PC-9 (cell line): Measurements from ENCODE around the gene C17orf113. TPM values are rescaled to one million over a fixed set of nuclear protein-coding genes. Genes with fewer than 3 reads are reported as not detected.

Experiments
- Bru-seq: library from RNA; stranded (reverse); fragments of 400-500 nt; gene quantifications from one replicate; lab custom pipeline; 2021; lab: Mats Ljungman, UMichigan
- BruChase-seq, 2 experiments: library from RNA; stranded (reverse); fragments of 400-500 nt; gene quantifications; one replicate each; lab custom pipeline; 2021; lab: Mats Ljungman, UMichigan
- BruUV-seq: library from RNA; stranded (reverse); fragments of 400-500 nt; replicated peaks from 2 replicates; lab custom pipeline; 2021; lab: Mats Ljungman, UMichigan
- CTCF ChIA-PET: fragments of 300-600 bp; sonication (Branson Sonifier 250); formaldehyde crosslinking; loops from one replicate; lab custom pipeline; 2022; ENCODE audit warnings: antibody characterized with exemption; lab: Charles Lee
- POLR2A ChIA-PET: fragments of 300-600 bp; sonication (Branson Sonifier 250); formaldehyde crosslinking; loops from one replicate; lab custom pipeline; 2022; ENCODE audit warnings: antibody characterized with exemption; ENCODE audit not compliant: unreplicated experiment; lab: Charles Lee
- DNase-seq, 2 experiments: peaks; one replicate each; pipeline versions ENCODE4 v3.0.0 to v3.0.0-alpha.2; 2015 to 2022; ENCODE audit warnings: mixed read lengths in 1 of 2
- H2AFZ ChIP-seq: fragments of 200-600 bp; sonication (generic); 2 replicates; pipeline ENCODE4 v1.8.1; 2017; ENCODE audit warnings: antibody characterized with exemption
- H3F3A ChIP-seq: fragments of 200-600 bp; sonication (generic); 2 replicates; pipeline ENCODE4 v1.8.1; 2017; ENCODE audit warnings: antibody characterized with exemption, mild to moderate bottlenecking, low read depth; ENCODE audit not compliant: insufficient read depth
- H3K27ac ChIP-seq: fragments of 200-600 bp; sonication (generic); 2 replicates; pipeline ENCODE4 v1.6.1; 2016; ENCODE audit warnings: mixed run types
- H3K27me3 ChIP-seq: fragments of 200-600 bp; sonication (generic); 2 replicates; pipeline ENCODE4 v1.6.1; 2016; ENCODE audit warnings: low read depth, mixed run types; ENCODE audit not compliant: insufficient read depth
- H3K36me3 ChIP-seq: fragments of 200-600 bp; sonication (generic); 2 replicates; pipeline ENCODE4 v1.6.1; 2016; ENCODE audit warnings: low read depth, mixed run types
- H3K4me1 ChIP-seq: fragments of 200-600 bp; sonication (generic); replicated peaks from 2 replicates; pipeline ENCODE4 v1.6.1; 2016; ENCODE audit warnings: mixed run types; ENCODE audit not compliant: insufficient read depth
- H3K4me2 ChIP-seq: fragments of 200-600 bp; sonication (generic); 2 replicates; pipeline ENCODE4 v1.6.1; 2017; ENCODE audit warnings: mixed run types
- H3K4me3 ChIP-seq: fragments of 200-600 bp; sonication (generic); 2 replicates; pipeline ENCODE4 v1.6.1; 2016; ENCODE audit warnings: mixed run types
- H3K79me2 ChIP-seq: fragments of 200-600 bp; sonication (generic); 2 replicates; pipeline ENCODE4 v1.6.1; 2017; ENCODE audit warnings: low read depth, mixed run types
- H3K9me2 ChIP-seq: fragments of 200-600 bp; sonication (generic); 2 replicates; pipeline ENCODE4 v1.8.1; 2017; ENCODE audit warnings: mild to moderate bottlenecking; ENCODE audit not compliant: insufficient read depth
- H3K9me3 ChIP-seq: fragments of 200-600 bp; sonication (generic); 2 replicates; pipeline ENCODE4 v1.8.1; 2016; ENCODE audit warnings: low read depth; ENCODE audit not compliant: insufficient read depth
- H4K20me1 ChIP-seq: fragments of 200-600 bp; sonication (generic); 2 replicates; pipeline ENCODE4 v1.8.1; 2017; ENCODE audit not compliant: insufficient read depth
- CTCF ChIP-seq: fragments of 200-600 bp; sonication (generic); conservative IDR thresholded peaks from 2 replicates; pipeline ENCODE4 v1.6.1; 2017; ENCODE audit warnings: mixed run types, antibody characterized with exemption, mild to moderate bottlenecking, moderate library complexity
- EZH2 ChIP-seq: fragments of 200-600 bp; sonication (generic); IDR thresholded peaks from 2 replicates; pipeline ENCODE4 v1.8.0; 2017; ENCODE audit warnings: antibody characterized with exemption, low read depth
- intact Hi-C: fragments of 100-400 bp; cut with micrococcal nuclease; formaldehyde crosslinking; loops from one replicate; pipeline ENCODE4 v1.10.0; 2022; ENCODE audit not compliant: unreplicated experiment
- long read RNA-seq: library from polyadenylated mRNA; stranded (forward); transcript quantifications from one replicate; pipeline ENCODE4 v2.0.0, GENCODE V29; 2022
- total RNA-seq: library from RNA; stranded (reverse); gene quantifications from 2 replicates; pipeline ENCODE4 v1.2.3, GENCODE V29; 2021

Gene C17orf113
- total RNA-seq (3.4 and 3.7 TPM in 2 replicates), Bru-seq, nascent RNA (percentile 31 among the genes with signal in this experiment), BruChase-seq, experiment 1, labeled RNA remaining after a 2-hour chase (percentile 50 among the genes with signal in this experiment), BruChase-seq, experiment 2, labeled RNA remaining after a 6-hour chase (percentile 46 among the genes with signal in this experiment)
- long read RNA-seq, partial matches to known transcripts = 0 of 1 reads
- long read RNA-seq, other reads (novel, unspliced or antisense) = 1 of 1 reads

GRCh38 chr17:42050393-42051012, at the start of gene C17orf113:
TSS of gene C17orf113 (minus strand) at chr17:42050601. CDS start at chr17:42043376, 7,225 bp downstream.
- H3K79me2 ChIP-seq = no peaks in the 10 kb centered on the region
- ChIA-PET CTCF (interaction anchor here (0.6 kb wide), 2 partner anchors 86 to 132 kb away, joined by 3 to 4 read pairs; partner anchors contain the start of gene ACLY), POLR2A (interaction anchor here (0.6 kb wide), 1 partner anchor 354 kb away, joined by 4 read pairs; no protein-coding TSS in a partner anchor)
- DNase-seq = peak; percentile 47 to 54
- no peaks in the 10 kb centered on the region for H3K9me2 ChIP-seq
- H3K4me2 ChIP-seq = peak within 1 kb of the TSS; percentile 92
- peaks cover 27% of the 10 kb centered on the region; the same call in 1 of the 2 replicates for H3K27me3 ChIP-seq
- H4K20me1 ChIP-seq = no peaks in the 10 kb centered on the region
- H3K9me3 ChIP-seq = no peaks in the 10 kb centered on the region
- BruUV-seq = no TSS peak
- H3K36me3 ChIP-seq = no peaks in the 10 kb centered on the region
- H3F3A ChIP-seq = no peaks in the 10 kb centered on the region
- H2AFZ ChIP-seq = peak within 1 kb of the TSS; percentile 93
- TF ChIP-seq CTCF (no peak; the same call in 1 of the 2 replicates), EZH2 (no peak)
- H3K4me3 ChIP-seq = peak within 1 kb of the TSS; percentile 64
- intact Hi-C loops = loop anchor here (5.0 kb wide), 1 partner anchor 52 kb away; no protein-coding TSS in a partner anchor
- H3K4me1 ChIP-seq = 0 out of 2 replicates have a peak, but pooled peaks cover 3% of the 10 kb centered on the region
- H3K27ac ChIP-seq = no peak within 1 kb of the TSS

- ChIA-PET POLR2A (no interaction called here), CTCF (interaction anchor here (0.6 kb wide), 1 partner anchor 391 kb away, joined by 4 read pairs; no protein-coding TSS in a partner anchor)
- intact Hi-C loops = no loop called here
- Histone ChIP-seq H3K4me3 (no peak overlapping the region), H3K4me2 (no peak overlapping the region), H3K9me3 (no peaks in the 10 kb centered on the region), H3K9me2 (no peaks in the 10 kb centered on the region), H3F3A (peaks cover 5% of the 10 kb centered on the region; the same call in 1 of the 2 replicates), H3K27me3 (peaks cover 6% of the 10 kb centered on the region), H4K20me1 (no peaks in the 10 kb centered on the region), H2AFZ (no peak overlapping the region), H3K36me3 (no peaks in the 10 kb centered on the region), H3K27ac (no peak overlapping the region), H3K79me2 (no peaks in the 10 kb centered on the region), H3K4me1 (no peaks in the 10 kb centered on the region)
- no peak for DNase-seq
- no TSS peak for BruUV-seq
- TF ChIP-seq EZH2 (no peak), CTCF (no peak)
These were observed 48.5 kb upstream of the C17orf113 start for GRCh38 chr17:42098730-42099399.
